Measurements from ENCODE around the gene DNAJA4.

GRCh38 chr15:78313383-78313782 is 49.0 kb downstream of the DNAJA4 start:
- TF ChIP-seq EP300 (conservative IDR thresholded peaks at IDR 0.05; ENCODE audit: poor library complexity, severe bottlenecking) (no peak), REST (IDR thresholded peaks at IDR 0.05; ENCODE audit: borderline replicate concordance) (no peak)

Data from neural cell (in vitro differentiated cells).